PC-3 (cell line): ENCODE measurements around the gene DAPK1.

Source experiments
- EZH2 ChIP-seq: fragments of 300-600 bp; sonication (generic); IDR thresholded peaks from one replicate; pipeline ENCODE4 v1.6.1; 2017; ENCODE audit warnings: antibody characterized with exemption, mild to moderate bottlenecking, low read length; ENCODE audit not compliant: unreplicated experiment
- EZH2phosphoT487 ChIP-seq: fragments of 300-600 bp; sonication (generic); IDR thresholded peaks from 2 replicates; pipeline ENCODE4 v1.6.1; 2018; ENCODE audit warnings: mild to moderate bottlenecking, antibody characterized with exemption, low read length, borderline replicate concordance
- TF ChIP-seq, protein P1 (sequence below): fragments of 300-600 bp; sonication (generic); conservative IDR thresholded peaks from 2 replicates; pipeline ENCODE4 v1.5.1; 2017; ENCODE audit warnings: antibody characterized with exemption, low read depth, mild to moderate bottlenecking, low read length

DNA sequence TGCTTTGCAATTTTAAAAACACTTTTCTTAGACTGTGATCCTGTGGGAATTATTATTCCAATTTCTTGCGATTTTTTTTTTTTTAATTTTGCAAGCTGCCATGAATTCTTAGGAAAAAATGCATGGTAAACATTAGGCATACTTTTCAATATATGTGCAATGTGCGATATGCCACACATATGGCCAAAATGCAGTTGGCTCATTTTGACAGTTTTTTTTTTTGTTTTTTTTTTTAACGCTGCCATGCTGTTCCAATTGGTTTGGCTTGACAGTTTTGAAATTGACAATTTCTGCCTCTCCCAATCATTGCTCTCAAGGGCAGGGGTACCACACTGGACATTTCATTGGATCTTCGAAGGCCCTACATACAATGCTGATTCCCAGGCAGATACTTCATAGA, 36.4 kb downstream of the DAPK1 start:
- TF ChIP-seq, protein P1, sequence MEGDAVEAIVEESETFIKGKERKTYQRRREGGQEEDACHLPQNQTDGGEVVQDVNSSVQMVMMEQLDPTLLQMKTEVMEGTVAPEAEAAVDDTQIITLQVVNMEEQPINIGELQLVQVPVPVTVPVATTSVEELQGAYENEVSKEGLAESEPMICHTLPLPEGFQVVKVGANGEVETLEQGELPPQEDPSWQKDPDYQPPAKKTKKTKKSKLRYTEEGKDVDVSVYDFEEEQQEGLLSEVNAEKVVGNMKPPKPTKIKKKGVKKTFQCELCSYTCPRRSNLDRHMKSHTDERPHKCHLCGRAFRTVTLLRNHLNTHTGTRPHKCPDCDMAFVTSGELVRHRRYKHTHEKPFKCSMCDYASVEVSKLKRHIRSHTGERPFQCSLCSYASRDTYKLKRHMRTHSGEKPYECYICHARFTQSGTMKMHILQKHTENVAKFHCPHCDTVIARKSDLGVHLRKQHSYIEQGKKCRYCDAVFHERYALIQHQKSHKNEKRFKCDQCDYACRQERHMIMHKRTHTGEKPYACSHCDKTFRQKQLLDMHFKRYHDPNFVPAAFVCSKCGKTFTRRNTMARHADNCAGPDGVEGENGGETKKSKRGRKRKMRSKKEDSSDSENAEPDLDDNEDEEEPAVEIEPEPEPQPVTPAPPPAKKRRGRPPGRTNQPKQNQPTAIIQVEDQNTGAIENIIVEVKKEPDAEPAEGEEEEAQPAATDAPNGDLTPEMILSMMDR: no peak
- TF ChIP-seq EZH2 (no peak), EZH2phosphoT487 (no peak)
